Measurements from ENCODE around the gene CPB1.

DNA sequence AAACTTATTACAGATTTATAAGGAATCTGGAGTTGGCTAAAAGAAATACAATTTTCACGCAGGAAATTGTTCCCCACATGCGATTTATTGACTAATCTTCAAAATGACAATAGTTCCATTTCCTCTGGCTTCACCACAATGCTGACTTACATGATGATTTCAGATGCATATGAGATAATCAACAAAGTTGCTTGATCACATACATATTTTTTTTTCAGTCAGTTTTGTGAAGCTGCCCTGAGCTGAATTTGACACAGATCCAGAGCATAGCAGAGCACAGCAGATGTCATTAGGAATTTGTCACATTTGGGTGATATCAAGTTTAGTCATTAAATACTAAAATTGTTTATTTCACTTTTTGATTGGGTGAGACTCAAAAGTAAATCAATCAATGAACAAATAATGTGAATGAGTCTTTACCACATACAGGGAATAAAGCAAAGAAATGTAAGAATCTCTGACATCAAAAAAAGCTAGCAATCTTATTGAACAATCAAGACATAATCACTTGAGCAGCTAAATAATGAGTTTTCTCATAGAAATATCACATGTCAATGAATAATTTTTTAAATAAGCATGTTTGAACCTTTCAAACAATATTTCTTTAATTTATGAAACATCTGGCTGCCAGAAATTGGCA lies 18.3 kb downstream of the CPB1 start:
- TF ChIP-seq EZH2 (IDR thresholded peaks at IDR 0.05; ENCODE audit: low read length, unreplicated experiment), result no peak
- TF ChIP-seq, protein P1, sequence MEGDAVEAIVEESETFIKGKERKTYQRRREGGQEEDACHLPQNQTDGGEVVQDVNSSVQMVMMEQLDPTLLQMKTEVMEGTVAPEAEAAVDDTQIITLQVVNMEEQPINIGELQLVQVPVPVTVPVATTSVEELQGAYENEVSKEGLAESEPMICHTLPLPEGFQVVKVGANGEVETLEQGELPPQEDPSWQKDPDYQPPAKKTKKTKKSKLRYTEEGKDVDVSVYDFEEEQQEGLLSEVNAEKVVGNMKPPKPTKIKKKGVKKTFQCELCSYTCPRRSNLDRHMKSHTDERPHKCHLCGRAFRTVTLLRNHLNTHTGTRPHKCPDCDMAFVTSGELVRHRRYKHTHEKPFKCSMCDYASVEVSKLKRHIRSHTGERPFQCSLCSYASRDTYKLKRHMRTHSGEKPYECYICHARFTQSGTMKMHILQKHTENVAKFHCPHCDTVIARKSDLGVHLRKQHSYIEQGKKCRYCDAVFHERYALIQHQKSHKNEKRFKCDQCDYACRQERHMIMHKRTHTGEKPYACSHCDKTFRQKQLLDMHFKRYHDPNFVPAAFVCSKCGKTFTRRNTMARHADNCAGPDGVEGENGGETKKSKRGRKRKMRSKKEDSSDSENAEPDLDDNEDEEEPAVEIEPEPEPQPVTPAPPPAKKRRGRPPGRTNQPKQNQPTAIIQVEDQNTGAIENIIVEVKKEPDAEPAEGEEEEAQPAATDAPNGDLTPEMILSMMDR (conservative IDR thresholded peaks at IDR 0.05; ENCODE audit: low read depth, low read length), result no peak

All from PC-3 (cell line).